WERI-Rb-1 (cell line): ENCODE measurements around the gene IBA57.

Experiments
- DNase-seq: peaks from one replicate; pipeline ENCODE4 v3.0.0-alpha.2; 2020
- H3K27ac ChIP-seq: fragments of 250-450 bp; sonication (Bioruptor Pico); 2 replicates; pipeline ENCODE4 v1.5.1; 2020; ENCODE audit warnings: mild to moderate bottlenecking, moderate library complexity
- H3K27me3 ChIP-seq: fragments of 250-450 bp; sonication (Bioruptor Pico); 2 replicates; pipeline ENCODE4 v1.5.1; 2021; ENCODE audit warnings: mild to moderate bottlenecking, low read depth, moderate library complexity; ENCODE audit not compliant: insufficient read depth, severe bottlenecking
- H3K36me3 ChIP-seq: fragments of 250-450 bp; sonication (Bioruptor Pico); 2 replicates; pipeline ENCODE4 v1.5.1; 2020; ENCODE audit warnings: mild to moderate bottlenecking, moderate library complexity
- H3K4me3 ChIP-seq: 2 replicates; pipeline ENCODE4 v1.5.1; 2011; ENCODE audit warnings: low read depth, mild to moderate bottlenecking, control low read depth, low read length
- H3K9me3 ChIP-seq: fragments of 250-450 bp; sonication (Bioruptor Pico); 2 replicates; pipeline ENCODE4 v1.5.1; 2021; ENCODE audit warnings: mild to moderate bottlenecking, moderate library complexity; ENCODE audit not compliant: severe bottlenecking
- TF ChIP-seq, protein P1 (sequence below): IDR thresholded peaks from 2 replicates; pipeline ENCODE4 v1.5.1; 2011; ENCODE audit warnings: low read depth, mild to moderate bottlenecking, control low read depth, inconsistent platforms, low read length

The IBA57 gene

DNA sequence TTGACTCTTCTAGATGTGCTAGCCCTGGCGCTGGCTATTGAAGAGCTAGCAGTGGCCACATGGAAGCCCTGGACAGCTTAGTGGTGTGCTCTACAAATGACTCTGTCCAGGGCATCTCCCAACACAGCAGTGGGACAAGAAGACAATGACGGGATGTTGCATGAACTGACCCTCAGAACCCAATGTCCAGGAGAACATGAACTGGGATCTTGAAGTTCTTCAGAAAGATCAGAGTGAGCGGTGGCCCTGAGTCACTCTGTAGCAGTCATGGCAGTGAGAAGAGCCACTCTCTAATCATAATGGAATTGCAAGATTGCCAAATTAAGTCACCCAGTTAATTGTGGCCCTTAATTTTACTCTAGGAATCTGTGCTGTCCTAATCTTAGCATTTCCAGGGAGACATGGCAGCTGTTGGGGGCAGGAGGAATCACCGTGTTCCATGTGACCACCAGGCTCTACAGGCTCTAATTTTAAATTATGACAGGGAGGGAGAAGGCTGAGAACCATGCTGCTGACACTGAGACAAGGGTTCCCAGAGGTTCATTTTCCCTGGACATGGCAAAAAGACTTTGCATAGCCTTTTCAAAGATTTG is 32.0 kb downstream of the IBA57 start:
- no peak overlapping the region for H3K4me3 ChIP-seq
- H3K27ac ChIP-seq = no peak overlapping the region
- no peaks in the 10 kb centered on the region for H3K27me3 ChIP-seq
- H3K36me3 ChIP-seq = no peaks in the 10 kb centered on the region
- DNase-seq = no peak
- TF ChIP-seq, protein P1, sequence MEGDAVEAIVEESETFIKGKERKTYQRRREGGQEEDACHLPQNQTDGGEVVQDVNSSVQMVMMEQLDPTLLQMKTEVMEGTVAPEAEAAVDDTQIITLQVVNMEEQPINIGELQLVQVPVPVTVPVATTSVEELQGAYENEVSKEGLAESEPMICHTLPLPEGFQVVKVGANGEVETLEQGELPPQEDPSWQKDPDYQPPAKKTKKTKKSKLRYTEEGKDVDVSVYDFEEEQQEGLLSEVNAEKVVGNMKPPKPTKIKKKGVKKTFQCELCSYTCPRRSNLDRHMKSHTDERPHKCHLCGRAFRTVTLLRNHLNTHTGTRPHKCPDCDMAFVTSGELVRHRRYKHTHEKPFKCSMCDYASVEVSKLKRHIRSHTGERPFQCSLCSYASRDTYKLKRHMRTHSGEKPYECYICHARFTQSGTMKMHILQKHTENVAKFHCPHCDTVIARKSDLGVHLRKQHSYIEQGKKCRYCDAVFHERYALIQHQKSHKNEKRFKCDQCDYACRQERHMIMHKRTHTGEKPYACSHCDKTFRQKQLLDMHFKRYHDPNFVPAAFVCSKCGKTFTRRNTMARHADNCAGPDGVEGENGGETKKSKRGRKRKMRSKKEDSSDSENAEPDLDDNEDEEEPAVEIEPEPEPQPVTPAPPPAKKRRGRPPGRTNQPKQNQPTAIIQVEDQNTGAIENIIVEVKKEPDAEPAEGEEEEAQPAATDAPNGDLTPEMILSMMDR = no peak
- H3K9me3 ChIP-seq = no peaks in the 10 kb centered on the region

DNA sequence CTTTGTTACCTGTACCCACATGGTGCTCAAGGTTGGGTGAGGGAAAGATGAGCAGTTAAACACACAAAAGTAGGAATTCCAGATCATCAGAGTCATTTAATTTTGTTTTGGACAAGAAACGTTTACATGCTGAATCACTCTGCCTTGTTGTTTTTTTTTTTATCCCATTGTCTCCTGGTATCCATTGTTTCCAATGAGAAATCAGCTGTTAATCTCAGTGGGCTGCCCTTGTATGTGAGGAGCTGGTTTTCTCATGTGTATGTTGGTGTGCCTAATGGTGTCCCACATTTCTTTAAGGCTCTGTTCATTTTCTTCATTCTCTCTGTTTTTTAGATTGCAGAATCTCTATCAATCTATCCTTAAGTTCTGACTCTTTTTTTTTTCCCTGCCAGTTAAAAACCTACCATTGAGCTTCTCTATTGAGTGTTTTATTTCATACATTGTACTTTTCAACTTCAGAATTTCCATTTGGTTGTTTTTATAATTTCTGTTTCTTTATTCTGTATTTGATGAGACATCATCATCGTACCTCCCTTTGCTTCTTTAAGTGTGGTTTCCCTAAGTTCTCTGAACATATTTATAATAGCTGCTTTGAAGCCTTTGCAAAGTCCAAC is 33.5 kb downstream of the IBA57 start:
- Histone ChIP-seq H3K27ac (no peak overlapping the region), H3K4me3 (no peak overlapping the region), H3K9me3 (no peaks in the 10 kb centered on the region), H3K36me3 (no peaks in the 10 kb centered on the region), H3K27me3 (no peaks in the 10 kb centered on the region)
- TF ChIP-seq, protein P1 = no peak
- no peak for DNase-seq

DNA sequence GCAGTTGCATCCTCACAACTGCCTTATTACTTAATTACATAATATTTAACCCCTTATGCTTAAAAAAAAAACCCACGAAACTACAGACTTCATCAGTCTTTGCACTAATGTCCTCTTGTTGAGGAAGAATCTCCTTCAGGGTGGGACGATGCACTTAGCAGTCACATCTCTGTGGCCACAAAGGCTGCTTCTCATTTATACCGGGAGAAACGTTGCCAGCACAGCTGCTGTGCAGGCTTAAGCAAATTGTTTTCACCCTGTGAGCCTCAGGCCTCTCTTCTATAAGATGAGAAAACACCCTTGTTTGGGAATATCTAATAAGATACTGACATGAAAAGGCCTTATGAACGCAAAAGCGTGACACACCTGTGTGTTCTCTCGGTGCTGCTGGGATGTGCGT is 39.4 kb downstream of the IBA57 start:
- Histone ChIP-seq H3K27ac (no peak overlapping the region), H3K27me3 (no peaks in the 10 kb centered on the region), H3K9me3 (no peaks in the 10 kb centered on the region), H3K36me3 (no peaks in the 10 kb centered on the region), H3K4me3 (no peak overlapping the region)
- TF ChIP-seq, protein P1 = no peak
- no peak for DNase-seq

DNA sequence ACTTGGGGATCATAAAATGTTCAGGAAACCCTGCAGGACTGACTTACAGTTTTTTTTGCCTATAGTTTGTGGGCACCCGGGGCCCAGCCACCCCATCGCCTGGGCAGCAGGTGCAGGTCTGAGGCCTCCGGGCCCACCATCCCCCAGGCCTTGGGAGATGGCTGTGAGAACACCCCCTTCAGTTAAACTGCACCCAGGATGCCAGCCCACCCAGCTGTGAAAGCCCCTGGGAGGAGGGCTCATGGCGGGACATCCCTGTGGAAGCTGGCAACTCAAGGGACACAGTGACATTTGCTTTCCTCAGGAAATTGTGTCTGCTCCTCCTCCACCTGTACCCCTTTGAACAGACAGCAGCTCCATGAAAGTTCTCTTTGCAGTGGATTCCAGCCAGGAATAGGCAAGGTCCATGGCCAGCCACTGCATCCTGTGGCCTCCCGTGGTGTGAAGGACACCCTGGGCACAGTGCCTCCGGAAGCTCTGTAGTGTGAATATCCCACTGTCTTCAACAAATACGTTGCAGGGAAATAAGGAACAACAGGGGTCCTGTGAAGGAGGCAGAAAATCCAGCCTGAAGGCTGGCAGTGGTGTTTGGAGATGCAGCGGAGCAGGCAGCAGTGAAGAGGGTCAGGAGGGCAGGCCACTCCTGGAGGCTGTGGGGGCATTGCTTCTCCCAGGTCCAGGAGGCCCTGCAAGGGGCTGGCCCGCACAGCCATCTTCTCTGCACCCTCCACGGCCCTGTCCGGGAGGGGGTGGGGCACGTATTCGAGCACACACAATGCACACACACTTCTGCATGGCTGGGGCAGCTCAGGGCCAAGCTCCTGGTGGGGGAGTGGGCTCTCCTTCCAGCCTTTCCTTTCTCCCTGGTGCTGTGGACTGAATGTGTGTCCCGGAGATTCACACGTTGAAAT is 40.2 kb downstream of the IBA57 start:
- DNase-seq = no peak
- TF ChIP-seq, protein P1 = no peak
- Histone ChIP-seq H3K27ac (no peak overlapping the region), H3K36me3 (no peaks in the 10 kb centered on the region), H3K4me3 (no peak overlapping the region), H3K9me3 (no peaks in the 10 kb centered on the region), H3K27me3 (no peaks in the 10 kb centered on the region)

DNA sequence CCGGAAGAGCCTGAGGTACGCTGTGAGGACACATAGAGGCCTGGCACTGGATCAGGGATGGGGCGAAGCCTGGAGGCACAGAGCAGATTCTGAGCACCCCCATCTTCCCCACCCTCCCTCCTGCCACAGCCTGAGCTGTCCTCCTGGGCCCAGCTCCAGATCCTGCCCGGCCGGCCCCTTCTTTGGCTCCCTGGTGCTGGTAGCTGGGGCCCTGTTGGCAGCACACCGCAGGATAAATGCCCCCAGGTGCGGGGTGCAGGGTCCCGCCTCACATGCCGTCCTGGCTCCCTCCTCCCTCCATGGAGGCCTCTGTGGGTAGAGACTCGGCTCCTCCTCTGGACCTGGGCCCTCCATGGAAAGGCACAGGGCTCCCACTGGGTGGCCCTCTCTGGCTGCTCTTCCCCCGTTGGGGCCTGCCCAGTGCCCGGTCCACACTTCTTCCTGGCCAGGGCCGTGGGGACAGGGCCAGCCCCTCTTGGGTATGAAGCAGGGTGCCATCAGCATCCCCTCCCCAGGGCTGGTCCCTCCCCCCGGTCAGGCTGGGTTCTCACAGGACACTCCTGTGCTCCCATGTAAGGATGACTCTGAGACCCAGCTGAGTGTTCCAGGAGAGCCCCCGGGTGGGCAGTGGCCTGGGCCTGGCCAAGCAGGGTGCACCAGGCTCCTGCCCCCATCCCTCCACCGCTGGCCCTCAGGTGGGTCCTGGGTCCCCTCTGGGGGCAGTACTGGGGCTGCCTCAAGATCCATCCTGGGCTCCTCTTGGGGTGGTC is 41.2 kb downstream of the IBA57 start:
- H3K27me3 ChIP-seq = no peaks in the 10 kb centered on the region
- TF ChIP-seq, protein P1 = no peak

More for the DNA sequence above, 41.2 kb downstream of the IBA57 start:
- no peaks in the 10 kb centered on the region for H3K9me3 ChIP-seq
- no peak for DNase-seq
- no peak overlapping the region for H3K27ac ChIP-seq
- no peaks in the 10 kb centered on the region for H3K36me3 ChIP-seq
- H3K4me3 ChIP-seq = no peak overlapping the region
